ENCODE measurements around the gene TPP1.

TPP1 gene

GRCh38 chr11:6619004-6619745 is at the start of gene TPP1:
TSS of gene TPP1 (minus strand) at chr11:6619422. CDS start at chr11:6619400, 22 bp downstream.
- DNase-seq, result peak; percentile 91

- peak; percentile 47 for DNase-seq
Measured at GRCh38 chr11:6667733-6668374, 48.6 kb upstream of the TPP1 start.

GRCh38 chr11:6666302-6667183 is 47.3 kb upstream of the TPP1 start:
- no peak for DNase-seq

GRCh38 chr11:6664551-6664950 is 45.3 kb upstream of the TPP1 start:
- DNase-seq, result no peak

DNA sequence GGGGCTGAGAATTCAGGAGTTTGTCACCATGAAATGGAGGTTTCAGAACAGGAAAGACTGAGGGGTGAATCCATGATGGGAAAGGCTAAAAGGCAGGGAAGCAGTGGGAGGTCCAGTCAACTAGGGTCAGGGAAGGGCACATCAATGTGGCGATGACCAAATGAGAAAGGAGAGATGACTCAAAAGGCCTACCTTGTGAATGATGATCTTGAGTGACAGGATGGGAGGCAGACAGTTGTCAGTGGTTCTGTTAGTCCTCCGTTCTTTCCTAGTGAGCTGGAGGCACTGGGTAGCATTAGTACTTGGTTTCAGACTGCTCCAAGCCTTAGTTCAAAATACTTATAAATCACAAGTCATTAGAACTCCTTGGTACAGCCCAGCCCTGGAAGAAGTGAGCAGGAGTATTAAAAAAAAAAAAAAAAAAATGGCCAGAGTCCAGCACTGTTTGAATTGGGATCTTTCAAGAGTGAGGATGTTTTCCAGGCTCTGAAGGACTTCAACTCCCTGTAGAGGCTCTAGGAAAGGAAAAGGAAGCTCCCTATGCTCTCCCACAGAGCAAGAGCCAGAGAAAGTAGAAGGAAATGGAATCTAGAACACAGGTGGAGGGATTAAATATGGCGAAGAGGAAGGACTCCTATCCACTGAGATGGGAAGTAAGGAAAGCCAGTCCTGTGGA is 44.7 kb upstream of the TPP1 start:
- DNase-seq, result no peak

- DNase-seq, result no peak
Measured at GRCh38 chr11:6660712-6661111, 41.5 kb upstream of the TPP1 start.

GRCh38 chr11:6658647-6659046 is 39.4 kb upstream of the TPP1 start:
- no peak for DNase-seq

DNA sequence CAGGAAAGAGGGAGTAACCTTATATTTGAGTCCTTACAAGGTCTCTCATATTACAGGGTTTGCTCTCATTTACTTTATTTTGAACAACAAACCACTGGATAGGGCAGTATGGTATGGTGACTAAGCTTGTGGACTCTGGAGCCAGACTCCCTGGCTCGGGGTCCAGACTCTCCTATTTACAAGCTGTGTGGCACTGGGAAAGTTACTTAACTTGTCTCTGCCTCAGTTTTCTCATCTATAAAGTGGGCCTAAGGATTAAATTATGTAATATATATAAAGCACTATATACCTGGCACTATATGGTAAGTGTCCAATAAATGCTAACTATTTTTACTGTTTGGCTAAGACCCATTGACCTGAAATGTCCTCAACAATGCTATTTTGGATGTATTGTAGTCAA is 38.1 kb upstream of the TPP1 start:
- DNase-seq, result no peak

DNA sequence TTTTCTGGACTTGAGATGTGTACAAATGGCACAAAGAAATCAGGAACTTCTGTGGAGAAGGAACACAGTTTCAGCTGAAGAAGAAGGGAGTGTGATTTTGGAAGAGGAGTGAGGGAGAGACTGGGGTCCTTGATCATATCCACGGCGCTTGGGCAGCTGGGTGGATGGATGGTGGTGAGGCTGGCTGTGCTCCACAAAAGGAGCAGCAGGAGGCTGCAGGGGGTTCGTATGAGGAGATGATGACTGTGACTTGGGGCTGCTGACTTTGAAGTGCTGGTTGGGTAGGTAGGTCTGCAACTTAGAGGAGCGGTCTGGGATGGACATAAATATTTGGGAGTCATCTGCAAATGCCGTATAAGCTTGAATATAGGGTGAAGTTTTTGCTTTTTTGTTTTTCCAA is 37.7 kb upstream of the TPP1 start:
- no peak for DNase-seq

DNA sequence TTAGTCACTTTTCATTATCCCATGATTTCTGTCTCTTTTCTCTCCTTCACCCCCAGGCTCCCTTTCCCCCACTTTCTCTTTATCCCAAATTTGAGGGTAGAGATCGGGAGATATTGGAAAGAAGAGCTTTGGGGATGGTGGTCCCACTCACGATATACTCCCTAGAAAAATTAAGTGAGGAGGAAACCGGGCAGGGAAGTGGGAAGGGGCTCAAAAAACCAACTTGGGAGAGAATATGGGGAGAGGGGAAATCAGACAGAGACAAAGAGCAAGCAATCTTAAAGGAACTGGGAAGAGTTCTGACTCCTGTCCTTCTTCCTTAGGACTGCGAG is 37.3 kb upstream of the TPP1 start:
- DNase-seq, result no peak

- no peak for DNase-seq
Measured at GRCh38 chr11:6655790-6656583, 36.8 kb upstream of the TPP1 start, which contains the start of gene DCHS1. TSS of gene DCHS1 (minus strand) at chr11:6655809. CDS start at chr11:6641613, 14,196 bp downstream.

DNA sequence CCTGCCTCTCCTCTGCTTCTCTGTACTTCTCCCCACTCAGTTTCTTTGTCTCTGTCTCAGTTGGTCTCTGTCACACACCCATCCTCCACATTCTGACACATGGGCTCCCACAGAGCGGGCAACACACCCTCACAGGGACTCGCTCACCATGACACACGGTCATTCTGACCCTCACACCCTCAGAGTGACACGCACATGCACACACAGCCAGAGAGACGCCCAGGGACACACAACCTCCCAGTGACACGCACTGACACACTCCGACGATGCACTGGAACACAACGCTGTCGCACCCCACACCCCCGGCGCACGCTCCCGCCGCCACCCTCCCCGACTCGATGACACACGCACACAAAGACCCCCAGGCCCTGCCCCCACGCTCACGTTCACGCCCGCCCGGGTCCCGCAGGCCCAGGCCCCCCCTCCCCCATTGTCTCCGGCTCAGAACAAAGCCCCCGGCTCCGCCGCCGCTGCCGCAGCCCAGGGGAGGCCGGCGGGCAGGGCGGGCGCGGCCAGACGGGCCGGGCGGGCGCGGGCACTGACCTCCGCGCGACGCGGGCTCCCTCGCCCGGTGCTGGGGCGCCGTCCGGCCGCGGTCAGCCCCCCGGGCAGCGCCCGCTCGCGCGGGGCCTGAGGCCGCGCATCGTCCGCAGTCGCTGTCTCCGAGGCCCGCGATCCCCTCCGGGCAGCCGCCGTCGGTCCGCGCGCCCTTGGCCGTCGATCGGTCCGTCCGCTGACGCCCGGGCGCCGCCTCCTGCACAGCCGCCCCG is 36.0 kb upstream of the TPP1 start:
- peak; percentile 25 for DNase-seq

DNA sequence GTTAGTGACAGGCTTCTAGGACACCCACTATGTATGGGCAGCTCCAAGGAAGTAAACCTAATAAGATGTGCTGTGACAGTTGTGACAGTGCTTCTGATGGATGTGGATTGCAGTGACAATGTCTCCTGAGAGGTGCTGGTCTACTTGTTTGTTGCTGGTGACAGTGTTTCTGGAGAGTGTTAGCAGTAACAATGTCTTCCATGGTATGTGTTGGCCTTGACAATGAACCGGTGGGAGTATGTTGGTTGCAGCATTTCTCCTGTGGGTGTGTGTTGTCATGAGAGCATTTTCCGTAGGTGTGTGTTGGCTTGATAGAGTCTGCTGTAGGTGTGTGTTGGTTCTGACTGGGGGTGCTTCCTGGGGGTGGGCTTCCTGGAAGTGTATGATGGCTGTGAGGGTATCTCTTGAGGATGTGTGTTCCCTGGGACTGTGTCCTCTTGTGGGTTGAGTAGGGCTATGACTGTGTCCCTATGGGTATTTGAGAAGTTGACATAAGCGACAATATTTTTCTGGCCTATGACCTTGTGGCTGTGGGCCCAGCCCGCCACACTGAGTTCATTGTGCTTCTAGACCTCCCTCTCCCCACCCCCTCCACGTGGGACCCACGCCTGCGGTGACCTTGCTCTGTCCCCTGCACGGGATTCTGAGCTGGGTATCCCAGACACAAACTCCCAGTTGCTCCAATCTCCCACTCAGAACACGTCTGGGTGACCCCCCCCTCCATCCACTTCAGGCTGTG is 35.2 kb upstream of the TPP1 start:
- DNase-seq, result no peak

GRCh38 chr11:6653656-6654055 is 34.4 kb upstream of the TPP1 start:
- DNase-seq, result no peak

DNA sequence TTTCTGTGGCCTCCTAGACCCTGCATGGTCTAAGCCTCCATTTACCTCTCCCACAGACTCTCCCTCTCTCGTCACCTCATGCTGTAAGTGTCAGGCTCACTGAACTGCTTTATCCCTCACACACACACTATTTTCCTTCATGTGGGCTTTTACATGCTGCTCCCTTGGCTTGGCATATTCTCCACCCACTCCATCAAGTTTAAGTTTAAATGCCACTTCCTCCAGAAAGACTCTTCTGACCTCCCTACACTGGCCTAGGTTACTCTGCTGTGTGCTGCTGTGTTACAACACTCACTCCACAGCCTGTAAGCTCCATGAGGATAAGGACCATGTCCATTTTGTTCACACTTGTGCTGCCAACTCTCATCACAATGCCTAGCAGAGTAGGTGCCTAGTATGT is 33.9 kb upstream of the TPP1 start:
- DNase-seq, result no peak

GRCh38 chr11:6652182-6652581 is 33.0 kb upstream of the TPP1 start:
- DNase-seq, result no peak

- DNase-seq, result no peak
Measured at GRCh38 chr11:6650980-6651379, 31.8 kb upstream of the TPP1 start.

DNA sequence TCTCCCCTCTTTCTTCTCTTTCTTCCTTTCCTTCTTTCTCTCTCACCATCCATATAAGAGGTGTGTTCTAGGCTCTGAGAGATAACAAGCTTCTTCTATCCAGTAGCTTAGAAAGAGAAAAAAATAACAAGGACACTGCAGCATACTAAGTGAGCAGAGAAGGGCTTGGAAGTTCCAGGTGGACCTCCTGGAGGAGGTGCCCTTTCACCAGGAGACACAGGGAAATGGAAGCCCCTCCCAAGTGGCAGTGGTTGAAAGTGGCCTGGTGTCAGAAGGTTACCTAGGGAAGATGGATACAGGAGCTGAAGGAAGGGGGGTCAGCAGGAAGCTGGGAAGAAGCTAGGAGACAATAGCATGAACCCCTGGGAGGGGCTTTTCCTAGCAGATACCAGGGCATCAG is 30.9 kb upstream of the TPP1 start:
- DNase-seq, result no peak

DNA sequence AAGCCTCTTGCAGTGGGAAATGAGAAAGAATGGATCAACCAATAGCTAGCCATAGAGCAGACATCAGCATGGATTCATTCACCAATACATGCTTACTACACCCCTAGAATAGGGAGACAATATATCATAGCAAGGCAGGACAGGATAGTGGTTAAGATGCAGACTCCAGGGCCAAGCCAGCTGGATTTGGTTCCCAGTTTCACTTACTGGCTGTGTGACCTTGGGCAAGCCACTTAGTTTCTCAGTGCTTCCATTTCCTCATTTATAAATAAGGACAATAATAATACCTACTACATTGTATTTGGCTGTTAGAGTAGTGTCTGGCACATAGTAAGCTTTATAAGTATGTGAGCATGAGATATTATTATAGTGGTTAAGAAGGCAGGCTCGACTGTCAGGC is 29.3 kb upstream of the TPP1 start:
- DNase-seq, result no peak

DNA sequence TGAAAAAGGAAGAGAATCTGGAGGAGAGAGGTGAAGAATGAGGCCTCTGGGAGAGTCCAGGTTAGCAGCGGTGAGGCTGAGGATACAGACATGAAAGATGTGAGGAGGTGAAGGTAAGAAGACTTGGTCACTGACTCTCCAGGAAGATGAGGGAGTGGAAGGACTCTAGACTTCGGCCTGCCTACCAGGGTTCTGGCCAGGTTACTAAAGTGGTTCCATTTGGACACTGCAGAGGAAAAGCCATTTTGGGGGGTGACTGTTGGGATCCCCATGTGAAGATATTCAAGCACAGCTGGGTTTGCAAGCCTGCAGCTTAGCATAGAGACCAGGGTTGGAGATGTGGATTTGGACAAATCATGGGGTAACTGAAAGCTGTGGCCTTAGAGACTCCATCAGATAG is 28.6 kb upstream of the TPP1 start:
- no peak for DNase-seq
